GM19463 (cell line): ENCODE data around the gene CDHR2.
A peak's percentile ranks its signal among the peaks of the same experiment; 100 is the strongest.
"Not testable (repeated sequence)": the region's sequence is repeated elsewhere in the genome, so short reads cannot be mapped to it uniquely, and the experiment has no call there.

ENCODE experiments used
- ATAC-seq: cut with Tn5 transposase; IDR thresholded peaks from one replicate; pipeline ENCODE4 v1.9.1; 2021; ENCODE audit warnings: mild to moderate bottlenecking, moderate library complexity; ENCODE audit not compliant: unreplicated experiment

CDHR2 gene

GRCh38 chr5:176541338-176542134 is 7.6 kb upstream of the CDHR2 start:
- ATAC-seq, result no peak

- no peak for ATAC-seq
Measured at GRCh38 chr5:176542135-176542595, 7.0 kb upstream of the CDHR2 start.

GRCh38 chr5:176542596-176543427 is 6.3 kb upstream of the CDHR2 start:
- ATAC-seq, result peak; percentile 52

GRCh38 chr5:176543428-176544182 is 5.5 kb upstream of the CDHR2 start:
- ATAC-seq, result peak; percentile 78

GRCh38 chr5:176545388-176545736 is 3.8 kb upstream of the CDHR2 start:
- ATAC-seq, result no peak

- no peak for ATAC-seq
Measured at GRCh38 chr5:176545737-176546509, 3.2 kb upstream of the CDHR2 start.

- no peak for ATAC-seq
Measured at GRCh38 chr5:176547802-176548201, 1.3 kb upstream of the CDHR2 start.

GRCh38 chr5:176549871-176550270 is 729 bp downstream of the CDHR2 start:
- ATAC-seq, result no peak

- no peak for ATAC-seq
Measured at GRCh38 chr5:176550275-176550831, 1.2 kb downstream of the CDHR2 start.

GRCh38 chr5:176550937-176551336 is 1.8 kb downstream of the CDHR2 start:
- ATAC-seq, result not testable (repeated sequence)

GRCh38 chr5:176552332-176552869 is 3.3 kb downstream of the CDHR2 start:
- no peak for ATAC-seq

- no peak for ATAC-seq
Measured at GRCh38 chr5:176553260-176554085, 4.3 kb downstream of the CDHR2 start.

- no peak for ATAC-seq
Measured at GRCh38 chr5:176557846-176558245, 8.7 kb downstream of the CDHR2 start.

- ATAC-seq, result no peak
Measured at GRCh38 chr5:176559683-176560082, 10.5 kb downstream of the CDHR2 start.

- ATAC-seq, result no peak
Measured at GRCh38 chr5:176560364-176560763, 11.2 kb downstream of the CDHR2 start.

- no peak for ATAC-seq
Measured at GRCh38 chr5:176561259-176561658, 12.1 kb downstream of the CDHR2 start.

- ATAC-seq, result no peak
Measured at GRCh38 chr5:176562189-176562588, 13.0 kb downstream of the CDHR2 start.

- no peak for ATAC-seq
Measured at GRCh38 chr5:176564002-176564401, 14.9 kb downstream of the CDHR2 start.

- ATAC-seq, result no peak
Measured at GRCh38 chr5:176565760-176566288, 16.7 kb downstream of the CDHR2 start.
